BLaER1 treated with 17β-estradiol and CSF1 and Interleukin-3, amounts not matched to agents 10 nM and 100 nM (cell line): Measurements from ENCODE around the gene USP15.
"Not testable (repeated sequence)": the region's sequence is repeated elsewhere in the genome, so short reads cannot be mapped to it uniquely, and the experiment has no call there.

Source experiments
- H3K27ac ChIP-seq, 11 experiments: shearing (Covaris generic); formaldehyde crosslinking; 2 replicates each; pipeline ENCODE4 v1.8.1; 2022
- H3K27me3 ChIP-seq, 11 experiments: shearing (Covaris generic); formaldehyde crosslinking; 2 replicates each; pipeline ENCODE4 v1.8.1; 2022
- H3K36me3 ChIP-seq, 11 experiments: shearing (Covaris generic); formaldehyde crosslinking; 2 replicates each; pipeline ENCODE4 v1.8.1; 2022
- H3K4me1 ChIP-seq, 10 experiments: shearing (Covaris generic); formaldehyde crosslinking; 2 replicates each; pipeline ENCODE4 v1.8.1; 2022
- H3K4me2 ChIP-seq, 11 experiments: shearing (Covaris generic); formaldehyde crosslinking; 2 replicates each; pipeline ENCODE4 v1.8.1; 2022
- H3K4me3 ChIP-seq, 10 experiments: shearing (Covaris generic); formaldehyde crosslinking; 2 replicates each; pipeline ENCODE4 v1.8.1; 2022
- H3K9ac ChIP-seq, 11 experiments: shearing (Covaris generic); formaldehyde crosslinking; 2 replicates each; pipeline ENCODE4 v1.8.1; 2022
- H3K9me3 ChIP-seq, 11 experiments: shearing (Covaris generic); formaldehyde crosslinking; replicated peaks in 1 of 11; 2 replicates each; pipeline ENCODE4 v1.8.1; 2022
- H4K20me1 ChIP-seq, 11 experiments: shearing (Covaris generic); formaldehyde crosslinking; 2 replicates each; pipeline ENCODE4 v1.8.1; 2022
- Cebpa-rat ChIP-seq, 11 experiments: shearing (Covaris generic); IDR thresholded peaks; 2 replicates each; pipeline ENCODE4 v1.8.1; 2022

Gene USP15

DNA sequence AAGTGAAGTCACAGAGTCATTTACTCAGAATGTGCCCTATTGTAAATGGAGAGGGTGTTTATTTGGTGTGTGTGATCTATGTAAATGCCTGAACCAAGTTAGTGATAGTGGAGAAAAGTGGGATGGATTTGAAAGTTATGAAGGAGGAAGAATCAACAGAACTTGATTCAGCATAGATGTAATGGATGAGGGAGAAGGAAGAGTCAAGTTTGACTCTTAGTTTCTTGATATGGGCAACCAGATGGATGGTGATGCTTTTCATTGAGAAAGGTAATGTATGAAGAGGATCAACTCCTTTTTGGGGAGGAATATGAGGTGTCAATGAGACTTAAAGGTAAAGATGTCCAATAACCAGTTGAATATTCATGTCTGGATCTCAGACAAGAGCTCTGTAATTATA is 199.8 kb downstream of the USP15 start:
- H3K9ac ChIP-seq = no peak overlapping the region
- no peaks in the 10 kb centered on the region for H3K27me3 ChIP-seq
- H3K4me1 ChIP-seq = no peaks in the 10 kb centered on the region
- H4K20me1 ChIP-seq = no peaks in the 10 kb centered on the region
- peaks cover 44 to 65% (median 58%) of the 10 kb centered on the region in 11 experiments for H3K9me3 ChIP-seq
- H3K4me3 ChIP-seq = no peak overlapping the region
- TF ChIP-seq Cebpa-rat (IDR thresholded peaks at IDR 0.05) = no peak
- H3K36me3 ChIP-seq = no peaks in the 10 kb centered on the region
- no peak overlapping the region for H3K4me2 ChIP-seq
- H3K27ac ChIP-seq = no peak overlapping the region

DNA sequence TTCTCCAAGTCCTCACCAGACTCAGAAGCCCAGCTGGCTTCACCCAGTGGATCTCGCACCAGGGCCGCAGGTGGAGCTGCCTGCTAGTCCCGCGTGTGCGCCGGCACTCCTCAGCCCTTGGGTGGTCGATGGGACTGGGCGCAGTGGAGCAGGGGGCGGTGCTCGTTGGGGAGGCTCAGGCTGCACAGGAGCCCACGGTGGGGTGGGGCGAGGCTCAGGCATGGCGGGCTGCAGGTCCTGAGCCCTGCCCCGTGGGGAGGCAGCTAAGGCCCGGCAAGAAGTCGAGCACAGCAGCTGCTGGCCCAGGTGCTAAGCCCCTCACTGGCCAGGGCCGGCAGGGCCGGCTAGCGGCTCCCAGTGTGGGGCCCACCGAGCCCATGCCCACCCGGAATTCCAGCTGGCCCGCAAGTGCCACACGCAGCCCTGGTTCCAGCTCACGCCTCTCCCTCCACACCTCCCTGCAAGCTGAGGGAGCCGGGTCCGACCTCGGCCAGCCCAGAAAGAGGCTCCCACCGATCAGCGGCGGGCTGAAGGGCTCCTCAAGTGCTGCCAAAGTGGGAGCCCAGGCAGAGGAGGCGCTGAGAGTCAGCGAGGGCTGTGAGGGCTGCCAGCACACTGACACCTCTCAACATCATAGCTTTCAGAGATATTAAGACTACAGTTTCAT is 201.1 kb downstream of the USP15 start:
- not testable (repeated sequence) for H4K20me1 ChIP-seq, H3K27ac ChIP-seq, H3K9ac ChIP-seq, H3K36me3 ChIP-seq, H3K4me2 ChIP-seq, H3K4me1 ChIP-seq, H3K4me3 ChIP-seq, H3K27me3 ChIP-seq
- peaks cover 41 to 59% (median 49%) of the 10 kb centered on the region in 11 experiments for H3K9me3 ChIP-seq

DNA sequence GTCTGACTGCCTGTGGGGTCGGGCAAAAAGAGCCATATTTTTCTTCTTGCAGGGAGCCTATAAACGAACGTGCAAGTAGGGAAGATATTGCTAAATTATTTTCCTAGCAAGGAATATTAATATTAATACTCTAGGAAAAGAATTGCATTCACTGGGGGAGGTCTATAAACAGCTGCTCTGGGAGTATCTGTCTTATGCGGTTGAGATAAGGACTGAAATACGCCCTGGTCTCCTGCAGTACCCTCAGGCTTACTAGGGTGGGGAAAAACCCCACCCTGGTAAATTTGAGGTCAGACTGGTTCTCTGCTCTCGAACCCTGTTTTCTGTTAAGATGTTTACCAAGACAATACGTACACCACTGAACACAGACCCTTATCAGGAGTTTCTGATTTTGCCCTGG is 203.0 kb downstream of the USP15 start:
- H3K9ac ChIP-seq, H3K4me3 ChIP-seq, H3K27me3 ChIP-seq, H3K27ac ChIP-seq, H3K4me2 ChIP-seq, H3K36me3 ChIP-seq: not testable (repeated sequence)
- H3K4me1 ChIP-seq = peaks cover 5 to 17% (median 11%) of the 10 kb centered on the region in 10 experiments; a peak in 19 of 20 replicates
- H4K20me1 ChIP-seq = peaks cover 0 to 11% (median 0%) of the 10 kb centered on the region in 11 experiments; a peak in 5 of 22 replicates
- H3K9me3 ChIP-seq = peaks cover 41 to 59% (median 49%) of the 10 kb centered on the region in 11 experiments
